Activated CD4-positive, alpha-beta T cell treated with anti-CD3 and anti-CD28 coated beads, Interleukin-2, amount 50 U/mL, for 4 hours (primary cell): ENCODE measurements around the gene PID1.

Source experiments
- DNase-seq, 2 experiments: peaks; one replicate each; pipeline ENCODE4 v3.0.0-alpha.2; 2020

PID1 gene

GRCh38 chr2:228987441-228988155 lies 283.5 kb downstream of the PID1 start:
- no peak for DNase-seq

GRCh38 chr2:228986961-228987360 lies 284.1 kb downstream of the PID1 start:
- DNase-seq = no peak

DNA sequence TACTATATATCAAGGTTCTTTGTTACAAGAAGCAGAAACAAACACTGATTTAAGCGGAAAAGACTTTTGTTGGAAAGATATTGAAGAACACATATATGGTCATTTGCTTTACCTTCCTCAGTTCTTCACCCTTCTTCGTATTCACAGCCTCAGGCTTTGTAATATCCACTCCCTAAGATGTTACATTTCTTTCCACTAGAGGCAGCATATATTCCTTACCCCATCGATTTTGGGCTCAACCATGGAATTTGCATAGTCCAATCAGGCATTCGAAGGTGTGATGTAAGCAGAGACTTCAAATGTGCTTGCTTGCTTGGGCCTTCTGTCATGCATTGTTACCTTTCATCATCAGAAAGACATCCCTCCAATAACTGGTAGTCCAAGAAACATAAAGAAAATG lies 287.4 kb downstream of the PID1 start:
- no peak for DNase-seq

DNA sequence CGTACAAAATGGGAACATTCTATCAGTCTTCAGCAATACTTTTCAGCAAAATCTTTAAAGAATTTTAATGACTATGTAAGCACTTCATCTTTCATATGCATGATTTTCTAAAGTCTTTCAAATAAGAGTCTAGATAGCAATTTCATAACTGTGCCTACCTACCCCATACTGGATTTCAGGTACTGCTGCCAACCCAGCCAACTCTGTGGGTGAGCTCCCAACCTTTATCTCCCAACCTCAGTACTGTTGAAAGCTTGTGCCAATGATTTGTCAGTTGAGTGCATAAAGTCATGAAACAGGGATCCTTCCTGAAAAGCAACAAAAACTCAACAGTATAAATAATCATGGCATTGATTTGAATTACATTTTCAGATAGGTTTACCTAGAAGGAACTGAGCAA lies 296.9 kb downstream of the PID1 start:
- DNase-seq = no peak
